T-helper 1 cell treated with Interleukin-12 subunit alpha and Interleukin-12 subunit beta and Interleukin-4 antibody, amounts not matched to agents 30 ng/mL and 1 ng/mL, for 36 hours (primary cell): ENCODE results near the gene TCF7L2. TPM values are rescaled to one million over a fixed set of nuclear protein-coding genes. Genes with fewer than 3 reads are reported as not detected.

ENCODE experiments used
- intact Hi-C: fragments of 100-400 bp; cut with micrococcal nuclease; formaldehyde crosslinking; loops from one replicate; pipeline ENCODE4 v1.15.1; 2024
- total RNA-seq: library from RNA; stranded (reverse); gene quantifications from 2 replicates; pipeline ENCODE4 v1.2.3, GENCODE V29; 2022

Gene TCF7L2
- total RNA-seq, 1 donor from 2014 or later, result 0.59 TPM

DNA sequence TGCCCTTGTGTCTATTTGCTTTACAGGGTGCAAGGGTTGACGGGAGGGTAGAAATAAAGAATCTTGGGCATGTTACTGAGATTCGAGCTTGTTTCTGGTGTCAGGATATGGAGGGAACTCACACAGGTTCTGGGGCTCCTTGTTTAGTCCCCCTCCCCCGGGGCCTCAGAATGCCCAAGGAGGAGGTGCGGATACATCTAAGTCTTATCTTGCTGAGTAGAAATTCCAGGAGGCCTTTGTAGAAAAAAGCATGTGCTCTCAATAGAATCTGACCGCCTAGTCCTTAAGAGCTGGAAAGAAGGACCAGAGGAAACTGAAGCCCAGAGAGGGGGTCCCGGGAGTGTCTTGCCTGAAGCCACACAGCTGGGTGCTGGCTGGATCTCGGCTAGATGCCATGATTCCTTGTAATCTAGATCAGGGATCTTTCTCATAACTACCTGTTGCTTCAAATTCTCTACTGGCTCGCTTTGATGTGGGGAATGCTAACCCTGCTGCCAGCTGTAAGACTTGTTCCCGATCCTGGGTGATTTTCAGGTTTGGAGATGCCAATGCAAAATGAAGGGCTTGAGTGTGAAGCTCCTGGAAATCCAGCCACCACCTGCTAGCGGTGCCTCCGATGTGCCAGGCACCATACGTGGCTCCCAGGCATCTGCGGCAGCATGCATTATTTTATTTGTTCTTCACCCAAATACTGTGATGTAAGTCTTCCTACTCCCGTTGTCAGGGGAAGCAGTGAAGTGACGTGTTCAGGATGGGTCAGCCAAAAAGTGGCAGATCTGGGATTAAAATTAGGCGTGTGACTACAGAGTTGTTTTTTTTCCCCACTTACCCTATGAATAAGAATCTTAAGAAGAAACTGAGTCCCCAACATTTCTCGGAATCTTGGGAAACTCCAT lies 226.0 kb downstream of the TCF7L2 start:
- intact Hi-C loops, result no loop called here

GRCh38 chr10:113176652-113177155 lies 226.7 kb downstream of the TCF7L2 start:
- intact Hi-C loops, result no loop called here

- intact Hi-C loops, result no loop called here
These were observed 227.3 kb downstream of the TCF7L2 start for GRCh38 chr10:113177156-113177935.

DNA sequence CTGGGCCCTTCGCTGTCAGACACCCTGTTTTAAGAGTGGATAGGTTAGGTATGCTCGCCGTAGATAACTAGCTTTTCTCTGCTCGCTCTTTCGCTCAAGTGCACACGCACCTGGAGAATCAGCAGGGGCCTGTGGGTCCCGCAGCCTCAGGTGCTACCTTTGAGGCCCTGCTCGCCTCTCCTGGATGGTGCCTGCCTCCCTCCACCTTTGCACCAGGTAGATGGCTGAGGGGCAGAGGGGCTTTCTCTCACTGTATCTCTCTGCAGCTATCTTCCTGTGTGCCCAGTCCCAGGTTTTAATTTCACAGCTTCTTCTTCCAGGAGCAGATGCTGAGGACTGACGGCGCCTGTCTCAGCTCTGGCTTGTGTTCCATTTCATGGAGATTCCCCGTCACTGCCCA lies 227.9 kb downstream of the TCF7L2 start:
- intact Hi-C loops, result no loop called here

- intact Hi-C loops, result no loop called here
These were observed 228.7 kb downstream of the TCF7L2 start for GRCh38 chr10:113178771-113179170.

GRCh38 chr10:113179265-113179664 lies 229.2 kb downstream of the TCF7L2 start:
- intact Hi-C loops, result no loop called here

GRCh38 chr10:113179966-113180365 lies 229.9 kb downstream of the TCF7L2 start:
- intact Hi-C loops, result no loop called here

- intact Hi-C loops, result no loop called here
These were observed 230.5 kb downstream of the TCF7L2 start for GRCh38 chr10:113180401-113181154.

GRCh38 chr10:113182154-113182553 lies 232.1 kb downstream of the TCF7L2 start:
- intact Hi-C loops, result no loop called here

- intact Hi-C loops, result no loop called here
These were observed 233.5 kb downstream of the TCF7L2 start for GRCh38 chr10:113183573-113183972.

DNA sequence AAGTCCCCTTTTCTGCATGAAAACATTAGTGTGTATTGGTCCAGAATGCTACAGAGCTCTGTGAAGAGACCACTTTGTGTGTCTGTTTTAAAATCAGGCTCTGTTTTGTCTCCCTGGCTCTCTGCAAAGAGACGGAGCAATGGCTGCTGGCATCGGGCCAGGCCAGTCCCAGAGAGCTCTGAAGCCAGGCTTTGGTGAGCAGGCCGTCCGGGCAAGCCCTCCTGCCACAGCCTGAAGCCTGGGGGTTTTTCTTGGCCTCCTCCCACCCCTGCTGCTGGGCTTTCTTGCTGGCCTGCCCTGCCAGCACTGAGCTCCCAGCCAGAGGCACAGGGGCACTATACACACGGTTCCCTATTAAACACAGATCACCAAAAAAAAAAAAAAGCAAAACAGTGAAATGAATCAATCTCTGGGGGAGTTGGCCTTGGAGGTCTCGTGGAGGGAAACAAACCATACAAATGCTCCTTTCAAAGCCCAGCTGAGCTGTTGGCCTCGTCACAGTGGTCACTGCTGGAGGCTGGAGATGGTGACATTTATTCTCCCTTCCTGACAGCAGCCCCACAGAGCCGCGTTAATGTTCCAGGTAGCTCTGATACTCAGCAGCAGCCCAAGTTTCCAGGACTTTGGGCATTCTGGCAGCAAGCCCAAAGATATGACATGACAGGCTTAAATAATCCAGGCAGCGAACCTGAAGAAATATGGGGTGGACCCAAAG lies 237.2 kb downstream of the TCF7L2 start:
- intact Hi-C loops, result no loop called here

- intact Hi-C loops, result no loop called here
These were observed 249.4 kb downstream of the TCF7L2 start for GRCh38 chr10:113199459-113199858.

DNA sequence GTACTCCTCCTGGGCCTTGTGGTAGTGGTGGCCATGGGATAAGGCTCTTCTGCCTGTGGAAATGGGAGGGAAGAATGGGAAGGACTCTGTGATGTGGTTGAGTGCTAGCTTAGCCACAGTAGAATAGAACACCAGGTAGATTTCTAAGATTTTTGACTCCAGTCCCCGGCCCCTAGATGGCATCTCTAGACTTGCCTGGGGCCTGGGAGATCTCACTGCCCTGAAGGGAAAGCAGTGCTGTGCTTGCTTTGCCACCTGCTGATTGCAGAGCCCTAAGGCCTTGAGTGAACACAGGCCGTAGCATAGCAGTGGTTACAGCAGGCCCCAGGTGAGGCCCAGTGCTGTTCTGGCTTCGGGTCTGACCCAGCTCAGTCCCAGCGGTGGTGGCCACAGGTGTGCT lies 252.0 kb downstream of the TCF7L2 start:
- intact Hi-C loops, result no loop called here

DNA sequence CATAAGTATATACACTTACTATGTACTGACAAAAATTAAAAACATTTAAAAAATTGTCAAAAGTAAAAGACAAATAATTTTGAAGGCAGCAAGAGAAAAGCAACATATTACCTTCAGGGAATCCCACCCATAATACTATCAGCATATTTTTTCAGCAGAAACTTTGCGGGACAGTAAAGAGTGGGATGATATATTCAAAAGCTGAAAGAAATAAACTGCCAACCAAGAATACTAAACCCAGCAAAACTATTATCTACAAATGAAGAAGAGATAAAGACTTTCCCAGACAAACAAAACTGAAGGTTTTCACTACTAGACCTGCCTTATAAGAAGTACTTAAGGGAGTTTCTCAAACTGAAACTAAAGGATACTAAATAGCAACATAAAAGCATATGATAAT lies 257.9 kb downstream of the TCF7L2 start:
- intact Hi-C loops, result no loop called here

- intact Hi-C loops, result no loop called here
These were observed 263.0 kb downstream of the TCF7L2 start for GRCh38 chr10:113213035-113213434.

DNA sequence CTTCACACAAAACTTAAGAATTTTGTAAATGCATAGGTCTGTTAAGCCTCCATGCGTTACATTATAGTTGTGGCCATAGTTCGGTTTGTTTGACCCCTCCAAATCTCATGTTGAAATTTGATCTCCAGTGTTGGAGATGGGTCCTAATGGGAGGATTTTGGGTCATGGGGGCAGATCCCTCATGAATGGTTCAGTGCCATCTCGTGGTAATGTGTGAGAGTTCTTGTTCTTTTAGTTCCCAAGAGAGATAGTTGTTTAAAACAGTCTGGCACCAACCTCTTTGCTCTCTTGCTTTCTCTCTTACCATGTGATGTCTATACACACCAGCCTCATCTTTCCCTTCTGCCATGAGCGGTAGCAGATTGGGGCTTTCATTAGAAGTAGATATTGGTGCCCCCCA lies 264.3 kb downstream of the TCF7L2 start:
- intact Hi-C loops, result no loop called here

DNA sequence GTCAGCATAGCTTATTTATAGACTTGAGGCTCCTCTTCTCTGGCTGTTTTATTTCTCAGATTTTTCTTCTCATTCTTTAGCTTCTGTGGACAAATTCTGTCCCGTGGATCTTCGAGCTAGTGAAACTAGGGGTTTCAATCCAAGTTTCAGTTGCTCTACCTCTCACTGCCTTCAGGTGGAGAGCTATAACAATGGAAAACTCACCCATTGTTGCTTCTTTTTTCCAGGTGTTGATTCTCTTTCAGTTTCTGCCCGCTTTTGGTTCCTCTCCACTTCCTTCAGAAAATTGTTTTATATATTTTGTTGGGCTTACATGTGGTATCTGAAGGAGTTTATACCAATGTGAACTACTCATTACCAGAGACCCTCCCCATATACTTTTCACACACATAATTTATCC lies 266.1 kb downstream of the TCF7L2 start:
- intact Hi-C loops, result no loop called here
